ENCODE measurements around the gene DIP2B.

DNA sequence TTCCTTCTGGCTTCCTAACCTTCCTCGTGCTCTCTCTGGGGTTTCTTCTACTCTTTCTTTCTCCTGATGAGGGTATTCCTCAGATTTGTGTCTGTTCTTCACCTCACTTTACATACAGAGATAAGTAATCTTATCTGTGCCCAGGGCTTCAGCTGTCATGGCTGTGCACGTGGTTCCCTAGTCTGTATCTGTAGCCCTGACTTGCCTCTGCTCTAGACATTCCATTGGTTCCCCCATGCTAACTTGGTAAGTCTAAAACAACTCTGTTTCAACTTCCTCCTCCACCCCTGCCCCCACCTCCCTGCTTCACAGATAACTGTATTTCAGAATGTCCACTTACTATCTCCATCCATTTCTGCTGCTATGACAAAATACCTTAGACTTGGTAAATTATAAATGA is 10.8 kb downstream of the DIP2B start:
- TF ChIP-seq EP300 (IDR thresholded peaks at IDR 0.05) (no peak), CTCF (IDR thresholded peaks at IDR 0.05) (no peak)
